CD4-positive, alpha-beta T cell (primary cell): ENCODE data around the gene GSTM4. TPM values are rescaled to one million over a fixed set of nuclear protein-coding genes. Genes with fewer than 3 reads are reported as not detected.

Experiments
- ATAC-seq: fragments of 200-7000 bp; cut with Tn5 transposase; one replicate; pipeline ENCODE4 v1.10.0; 2022; ENCODE audit warnings: mild to moderate bottlenecking; ENCODE audit not compliant: poor library complexity
- CTCF ChIA-PET: fragments of 350-600 bp; sonication (Branson Sonifier 250); formaldehyde crosslinking; loops from one replicate; lab custom pipeline; 2021; ENCODE audit warnings: antibody characterized with exemption, inconsistent platforms; lab: Charles Lee
- POLR2A ChIA-PET: fragments of 350-600 bp; sonication (Branson Sonifier 250); formaldehyde crosslinking; loops from one replicate; lab custom pipeline; 2021; ENCODE audit warnings: antibody characterized with exemption, inconsistent platforms; lab: Charles Lee
- DNase-seq, 14 experiments: peaks; one replicate each; pipeline ENCODE4 v3.0.0-alpha.2; 2013 to 2020; ENCODE audit warnings: mixed read lengths in 2 of 14
- H3K27ac ChIP-seq, 2 donors: one replicate each; pipeline versions ENCODE4 v1.5.1 to v1.7.0; 2013; ENCODE audit warnings: low read length in 2 of 2, low read depth in 1 of 2, mild to moderate bottlenecking in 1 of 2
- H3K27me3 ChIP-seq, 2 experiments: 1 replicate in 1 of 2; 2 replicates in 1 of 2; pipeline versions ENCODE4 v1.6.1 to v1.7.0; 2013; ENCODE audit warnings: low read length in 2 of 2, control low read depth in 1 of 2, mild to moderate bottlenecking in 1 of 2, moderate library complexity in 1 of 2; ENCODE audit not compliant: insufficient read depth in 2 of 2, control insufficient read depth in 1 of 2
- H3K36me3 ChIP-seq: one replicate; pipeline ENCODE4 v1.6.1; 2013; ENCODE audit warnings: low read length, control low read depth; ENCODE audit not compliant: insufficient read depth
- H3K4me1 ChIP-seq: one replicate; pipeline ENCODE4 v1.6.1; 2013; ENCODE audit warnings: low read length, control low read depth; ENCODE audit not compliant: insufficient read depth
- H3K4me3 ChIP-seq: one replicate; pipeline ENCODE4 v1.5.1; 2013; ENCODE audit warnings: mild to moderate bottlenecking, low read length, moderate library complexity
- H3K9me3 ChIP-seq, 2 experiments: 1 replicate in 1 of 2; 2 replicates in 1 of 2; pipeline versions ENCODE4 v1.6.1 to v1.7.0; 2013; ENCODE audit warnings: low read length in 2 of 2, mild to moderate bottlenecking in 2 of 2, control low read depth in 1 of 2, moderate library complexity in 1 of 2; ENCODE audit not compliant: control insufficient read depth in 1 of 2, insufficient read depth in 1 of 2
- H3K27ac Mint-ChIP-seq: one replicate; pipeline ENCODE4 v1.8.0; 2020; ENCODE audit warnings: mixed read lengths
- H3K27me3 Mint-ChIP-seq: one replicate; pipeline ENCODE4 v1.8.0; 2021; ENCODE audit warnings: mixed read lengths
- H3K36me3 Mint-ChIP-seq: one replicate; pipeline ENCODE4 v1.8.0; 2021; ENCODE audit warnings: low read depth, mixed read lengths
- H3K4me1 Mint-ChIP-seq: one replicate; pipeline ENCODE4 v1.8.0; 2021; ENCODE audit warnings: low read depth, mixed read lengths
- H3K4me3 Mint-ChIP-seq: one replicate; pipeline ENCODE4 v1.8.0; 2020; ENCODE audit warnings: mild to moderate bottlenecking, mixed read lengths
- H3K9me3 Mint-ChIP-seq: one replicate; pipeline ENCODE4 v1.8.0; 2020; ENCODE audit warnings: mixed read lengths
- intact Hi-C, 2 experiments: fragments of 100-400 bp; cut with DNase I in 1 of 2; cut with micrococcal nuclease in 1 of 2; formaldehyde crosslinking; loops; one replicate each; pipeline versions ENCODE4 v1.15.1 to v1.9.0; 2023 to 2025; cut with DNase I, micrococcal nuclease
- total RNA-seq, 174 experiments: library from RNA in 2 of 174; stranded (reverse) in 2 of 174; gene quantifications; one replicate each; pipeline ENCODE4 v1.2.3 and lab custom pipeline; 2021 to 2026
- TF ChIP-seq, protein P1 (sequence below): fragments of 200-600 bp; IDR thresholded peaks from one replicate; pipeline ENCODE4 v1.8.0; 2022; ENCODE audit warnings: antibody characterized with exemption, mild to moderate bottlenecking

Gene GSTM4
- total RNA-seq, 2 experiments from 2014 or later = 17.7 to 20.7 TPM

DNA sequence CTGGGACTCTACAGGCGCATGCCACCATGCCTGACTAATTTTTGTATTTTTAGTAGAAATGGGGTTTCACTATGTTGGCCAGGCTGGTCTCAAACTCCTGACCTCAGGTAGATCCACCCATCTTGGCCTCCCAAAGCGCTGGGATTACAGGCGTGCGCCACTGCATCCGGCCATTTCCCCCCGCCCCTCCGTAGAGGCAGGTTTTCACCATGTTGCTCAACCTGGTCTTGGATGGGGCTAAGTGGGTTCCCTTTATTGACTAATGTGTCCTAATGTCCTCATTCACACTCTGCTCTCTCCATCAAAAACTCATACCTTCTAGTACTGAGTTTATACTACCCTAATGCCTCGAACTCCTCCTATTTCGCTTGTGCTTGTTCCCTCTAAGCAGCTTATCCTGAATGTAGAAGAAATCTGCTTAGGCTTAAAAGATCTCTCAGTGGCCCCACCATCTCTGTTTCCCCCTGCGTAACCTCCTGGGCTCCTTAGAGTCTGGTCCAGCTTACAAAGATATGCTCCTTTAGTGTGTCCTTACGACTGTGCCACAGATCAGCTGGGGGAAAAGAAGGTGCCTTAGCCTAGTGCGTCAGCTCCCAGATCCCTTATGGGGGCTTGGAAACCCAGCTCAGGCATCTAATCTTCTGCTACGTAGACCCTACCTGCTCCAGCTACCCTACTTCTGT is 44.5 kb upstream of the GSTM4 start:
- no peaks in the 10 kb centered on the region for H3K36me3 Mint-ChIP-seq
- H3K9me3 Mint-ChIP-seq = no peaks in the 10 kb centered on the region

DNA sequence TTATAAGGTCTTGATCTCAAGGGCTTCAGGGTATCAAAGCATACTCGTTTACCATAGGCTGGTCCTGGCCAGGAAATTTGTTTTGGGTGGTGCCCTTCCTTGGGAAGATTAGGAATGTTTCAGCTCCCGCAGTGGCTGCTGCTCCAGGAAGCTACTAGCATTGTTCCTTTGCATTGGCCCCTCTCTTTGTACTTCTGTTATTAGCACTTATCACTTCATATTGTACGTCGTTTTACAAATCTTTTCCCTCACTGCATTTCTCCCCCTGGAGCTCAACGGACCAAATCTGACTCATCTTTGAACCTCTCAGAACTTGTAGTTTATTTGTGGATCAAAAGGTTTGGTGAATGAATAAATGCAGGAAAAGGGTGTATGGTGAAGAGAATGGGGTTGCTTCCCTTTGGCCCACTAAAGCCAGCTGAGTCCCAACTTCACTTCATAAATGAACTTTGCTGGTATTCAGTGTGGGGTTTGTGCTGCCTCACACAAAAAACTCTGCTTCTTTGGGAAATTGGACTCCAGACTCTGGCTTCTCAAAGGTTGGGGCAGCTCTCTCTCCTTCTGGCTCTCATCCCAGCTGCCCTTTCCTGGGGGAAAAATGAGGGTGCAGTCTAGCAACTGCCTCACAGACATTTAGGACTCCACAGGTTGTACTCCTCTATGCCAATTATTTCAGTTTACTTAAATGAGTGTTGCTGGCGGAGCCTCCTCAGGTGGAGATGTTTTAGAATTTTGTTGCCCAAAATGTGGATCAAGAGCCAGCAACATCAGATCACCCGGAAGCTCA is 42.3 kb upstream of the GSTM4 start:
- intact Hi-C loops = loop anchor here in 1 of 2 experiments (2.0 to 5.0 kb wide), 3 partner anchors 36 to 61 kb away; no protein-coding TSS in a partner anchor
- H3K4me3 Mint-ChIP-seq = no peak overlapping the region
- DNase-seq (no peak), ATAC-seq (no peak)
- CTCF ChIA-PET = interaction anchor here (1.1 to 2.5 kb wide), 4 partner anchors 14 to 81 kb away, joined by 3 to 8 read pairs (median 5); no protein-coding TSS in a partner anchor
- H3K4me1 Mint-ChIP-seq = peaks cover 26% of the 10 kb centered on the region
- H3K27ac Mint-ChIP-seq = no peak overlapping the region
- TF ChIP-seq, protein P1, sequence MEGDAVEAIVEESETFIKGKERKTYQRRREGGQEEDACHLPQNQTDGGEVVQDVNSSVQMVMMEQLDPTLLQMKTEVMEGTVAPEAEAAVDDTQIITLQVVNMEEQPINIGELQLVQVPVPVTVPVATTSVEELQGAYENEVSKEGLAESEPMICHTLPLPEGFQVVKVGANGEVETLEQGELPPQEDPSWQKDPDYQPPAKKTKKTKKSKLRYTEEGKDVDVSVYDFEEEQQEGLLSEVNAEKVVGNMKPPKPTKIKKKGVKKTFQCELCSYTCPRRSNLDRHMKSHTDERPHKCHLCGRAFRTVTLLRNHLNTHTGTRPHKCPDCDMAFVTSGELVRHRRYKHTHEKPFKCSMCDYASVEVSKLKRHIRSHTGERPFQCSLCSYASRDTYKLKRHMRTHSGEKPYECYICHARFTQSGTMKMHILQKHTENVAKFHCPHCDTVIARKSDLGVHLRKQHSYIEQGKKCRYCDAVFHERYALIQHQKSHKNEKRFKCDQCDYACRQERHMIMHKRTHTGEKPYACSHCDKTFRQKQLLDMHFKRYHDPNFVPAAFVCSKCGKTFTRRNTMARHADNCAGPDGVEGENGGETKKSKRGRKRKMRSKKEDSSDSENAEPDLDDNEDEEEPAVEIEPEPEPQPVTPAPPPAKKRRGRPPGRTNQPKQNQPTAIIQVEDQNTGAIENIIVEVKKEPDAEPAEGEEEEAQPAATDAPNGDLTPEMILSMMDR = no peak
- peaks cover 25% of the 10 kb centered on the region for H3K4me1 ChIP-seq
- no peaks in the 10 kb centered on the region for H3K36me3 Mint-ChIP-seq
- no peak overlapping the region for H3K27ac ChIP-seq
- no peaks in the 10 kb centered on the region for H3K36me3 ChIP-seq
- H3K27me3 ChIP-seq = no peaks in the 10 kb centered on the region
- no peaks in the 10 kb centered on the region for H3K27me3 Mint-ChIP-seq
- no peaks in the 10 kb centered on the region for H3K9me3 Mint-ChIP-seq
- H3K9me3 ChIP-seq = no peaks in the 10 kb centered on the region
- POLR2A ChIA-PET = interaction anchor here (1.3 kb wide), 1 partner anchor 65 kb away, joined by 3 read pairs; the partner anchor contains the start of gene GNAI3
- no peak overlapping the region for H3K4me3 ChIP-seq

More for the DNA sequence above, 44.5 kb upstream of the GSTM4 start:
- CTCF ChIA-PET = no interaction called here
- DNase-seq (no peak), ATAC-seq (no peak)
- Histone ChIP-seq H3K27ac (no peak overlapping the region), H3K36me3 (no peaks in the 10 kb centered on the region), H3K4me3 (no peak overlapping the region), H3K9me3 (no peaks in the 10 kb centered on the region), H3K27me3 (no peaks in the 10 kb centered on the region), H3K4me1 (peaks cover 10% of the 10 kb centered on the region)
- no peak overlapping the region for H3K4me3 Mint-ChIP-seq
- no peaks in the 10 kb centered on the region for H3K27me3 Mint-ChIP-seq
- H3K4me1 Mint-ChIP-seq = peaks cover 10% of the 10 kb centered on the region
- no peak overlapping the region for H3K27ac Mint-ChIP-seq
- intact Hi-C loops = loop anchor here in 1 of 2 experiments (5.0 kb wide), 2 partner anchors 34 to 51 kb away; no protein-coding TSS in a partner anchor
- TF ChIP-seq, protein P1 = no peak
- POLR2A ChIA-PET = no interaction called here

DNA sequence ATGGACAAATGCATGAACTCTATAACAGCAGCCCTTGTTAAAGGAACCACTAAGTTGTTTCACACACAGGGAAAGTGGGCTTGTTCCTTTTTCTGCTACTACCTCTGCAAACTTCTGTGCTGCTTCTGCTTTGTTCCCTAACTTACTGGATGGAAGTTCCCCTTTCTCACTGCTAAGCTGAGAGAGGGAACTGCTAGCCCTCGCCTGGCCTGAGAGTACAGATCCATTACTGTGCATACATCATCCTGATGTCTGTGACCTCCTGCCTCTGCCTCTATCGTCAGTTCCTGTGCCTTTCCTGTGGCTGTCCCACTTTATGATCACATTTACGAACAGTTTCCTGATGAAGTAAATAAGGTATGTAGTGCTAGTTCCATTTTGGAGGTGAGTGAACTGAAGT is 40.0 kb upstream of the GSTM4 start:
- H3K27ac Mint-ChIP-seq = peak overlapping the region; percentile 71
- intact Hi-C loops = no loop called here
- no peaks in the 10 kb centered on the region for H3K9me3 ChIP-seq
- peak overlapping the region in 1 of 2 donors; percentile 79 for H3K27ac ChIP-seq
- peaks cover 45% of the 10 kb centered on the region for H3K4me1 ChIP-seq
- peak overlapping the region; percentile 50 for H3K4me3 Mint-ChIP-seq
- TF ChIP-seq, protein P1 = no peak
- H3K27me3 Mint-ChIP-seq = no peaks in the 10 kb centered on the region
- no peaks in the 10 kb centered on the region for H3K36me3 ChIP-seq
- H3K36me3 Mint-ChIP-seq = peaks cover 4% of the 10 kb centered on the region
- H3K4me3 ChIP-seq = no peak overlapping the region
- CTCF ChIA-PET = interaction anchor here (1.2 to 3.0 kb wide), 3 partner anchors 25 to 70 kb away, joined by 3 to 10 read pairs (median 4); no protein-coding TSS in a partner anchor
- H3K27me3 ChIP-seq = no peaks in the 10 kb centered on the region
- POLR2A ChIA-PET = interaction anchor here (1.0 to 2.7 kb wide), 3 partner anchors 9 to 67 kb away, joined by 3 to 17 read pairs (median 4); partner anchors contain the start of gene GNAI3
- ATAC-seq (peak; percentile 24), DNase-seq (peak in 4 of 14 experiments; percentile 25 to 78 (median 74))
- H3K9me3 Mint-ChIP-seq = no peaks in the 10 kb centered on the region
- peaks cover 42% of the 10 kb centered on the region for H3K4me1 Mint-ChIP-seq
